Adrenal gland (tissue), 5 donors: ENCODE data around the gene ACTL6B.
A peak's percentile ranks its signal among the peaks of the same experiment; 100 is the strongest.

Source experiments
- CTCF ChIP-seq, 6 experiments: fragments of 450-650 bp in 4 of 6; fragments of 200-600 bp in 2 of 6; sonication (generic) in 1 of 6; IDR thresholded peaks; 1 replicate in 5 of 6; 2 replicates in 1 of 6; pipeline versions ENCODE4 v1.5.1 to v1.8.0; 2016 to 2021; ENCODE audit warnings: antibody characterized with exemption in 6 of 6, mild to moderate bottlenecking in 2 of 6, moderate library complexity in 1 of 6
- POLR2A ChIP-seq, 2 donors: fragments of 450-650 bp; IDR thresholded peaks; one replicate each; pipeline ENCODE4 v1.6.1; 2017; ENCODE audit warnings: antibody characterized with exemption in 2 of 2, mild to moderate bottlenecking in 2 of 2, moderate library complexity in 1 of 2
- donor health status: DM: no; HTN: no; CAD: no.

GRCh38 chr7:100679927-100680575, 23.8 kb upstream of the ACTL6B start:
- TF ChIP-seq POLR2A (IDR thresholded peaks at IDR 0.05) (peak in 1 of 2 donors; percentile 39), CTCF (IDR thresholded peaks at IDR 0.05) (no peak)
